ENCODE data around the gene PDE4D.

The PDE4D gene

GRCh38 chr5:59741599-59741998, 151.9 kb downstream of the PDE4D start:
- DNase-seq (ENCODE audit: low read depth in 2 of 2): no peak

DNA sequence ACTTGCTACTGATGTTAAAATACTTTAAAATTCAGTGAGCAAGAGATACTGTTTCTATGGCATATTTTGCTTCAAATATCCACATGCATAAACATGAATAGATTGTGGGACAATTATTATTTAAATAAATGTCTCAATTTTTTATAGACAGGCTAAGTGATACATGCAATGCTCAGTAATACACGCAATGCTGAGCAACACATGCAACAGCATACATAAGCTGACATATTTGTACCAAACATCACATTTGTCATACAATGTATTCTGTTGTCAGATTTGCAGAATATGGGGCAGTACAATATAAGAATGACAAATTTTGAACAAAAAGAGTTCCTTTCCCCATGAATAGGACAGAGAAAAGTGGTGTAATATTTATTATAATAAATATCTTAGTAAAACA, 155.5 kb downstream of the PDE4D start:
- no peak for DNase-seq (ENCODE audit: low read depth in 2 of 2)

GRCh38 chr5:59732806-59733205, 160.7 kb downstream of the PDE4D start:
- no peak for DNase-seq (ENCODE audit: low read depth in 2 of 2)

- no peak for DNase-seq (ENCODE audit: low read depth in 2 of 2)
Observed at GRCh38 chr5:59732301-59732700, 161.2 kb downstream of the PDE4D start.

DNA sequence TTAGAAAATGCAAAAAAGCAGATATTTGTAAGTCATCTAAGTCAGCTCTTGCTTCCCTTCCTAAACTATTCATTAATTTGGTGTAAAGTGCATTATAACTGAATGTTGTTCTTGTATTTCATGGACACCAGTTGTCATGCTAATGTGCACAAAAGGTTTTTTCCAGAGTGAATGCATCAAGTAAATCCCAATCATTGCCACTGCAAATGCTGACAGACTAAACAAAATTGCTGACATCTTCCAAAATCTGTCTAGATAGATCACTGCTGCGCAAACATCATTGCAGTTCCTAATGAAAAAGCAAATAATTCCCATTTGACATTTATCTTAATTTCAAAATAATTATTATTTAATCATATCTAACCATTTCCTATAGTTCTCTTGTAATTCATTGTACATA, 161.7 kb downstream of the PDE4D start:
- DNase-seq (ENCODE audit: low read depth in 2 of 2): no peak

DNA sequence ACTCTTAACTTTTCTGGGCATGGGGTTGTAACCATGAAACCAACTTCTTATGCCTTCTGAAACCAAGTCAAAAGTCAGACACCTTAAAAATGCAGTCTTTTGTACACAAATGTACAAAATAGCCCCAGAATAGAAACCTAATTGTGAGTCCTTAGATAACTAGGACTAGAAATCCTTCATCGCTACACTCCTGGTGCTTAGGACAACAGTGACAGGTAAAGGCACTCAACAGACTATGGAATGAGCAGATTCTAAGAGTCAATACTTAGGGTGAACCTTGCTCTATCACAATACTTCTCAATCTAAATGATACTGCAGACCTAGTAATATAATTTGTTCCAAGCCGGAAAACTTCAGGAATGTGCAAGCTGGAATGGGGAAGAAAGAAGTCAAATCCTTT, 163.7 kb downstream of the PDE4D start:
- no peak for DNase-seq (ENCODE audit: low read depth in 2 of 2)

- DNase-seq (ENCODE audit: low read depth in 2 of 2): no peak
Observed at GRCh38 chr5:59729357-59729756, 164.2 kb downstream of the PDE4D start.

GRCh38 chr5:59728356-59728755, 165.2 kb downstream of the PDE4D start:
- DNase-seq (ENCODE audit: low read depth in 2 of 2): no peak

DNA sequence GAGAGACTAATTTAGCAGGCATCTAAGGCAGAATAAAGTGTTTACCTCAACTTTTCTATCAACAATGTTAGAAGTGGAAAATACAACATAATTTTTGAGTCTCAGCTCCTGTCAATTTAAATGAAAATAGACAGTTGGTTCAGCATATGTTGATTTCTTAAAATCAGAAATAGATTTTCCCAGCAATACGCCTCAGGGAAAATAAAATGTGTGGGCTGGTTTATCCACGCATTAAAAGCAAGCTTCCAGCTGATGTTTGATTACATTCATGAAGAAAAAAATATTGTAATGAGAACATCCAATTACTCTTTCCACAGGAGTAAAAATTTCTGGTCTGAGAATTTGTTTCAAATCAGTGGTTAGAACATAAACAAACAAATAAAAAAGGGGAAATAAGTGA, 166.3 kb downstream of the PDE4D start:
- DNase-seq (ENCODE audit: low read depth in 2 of 2): no peak

DNA sequence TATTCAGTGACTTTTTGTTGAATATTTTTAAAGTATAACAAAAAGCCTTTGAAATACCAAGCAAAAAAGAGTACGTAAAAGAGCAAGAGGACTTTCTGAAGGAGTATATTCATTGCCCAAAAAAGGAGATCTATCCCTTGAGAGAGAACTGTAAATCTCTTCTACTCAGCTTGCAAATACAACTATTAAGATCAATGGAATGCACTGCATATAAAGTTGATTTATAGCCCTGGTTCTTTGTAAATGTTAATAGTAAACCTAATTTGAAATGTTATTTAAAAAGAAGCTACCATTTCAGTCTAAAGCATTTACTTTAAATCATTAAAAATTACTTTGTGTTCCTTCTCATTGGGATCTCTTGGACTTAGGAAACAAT, 168.1 kb downstream of the PDE4D start:
- DNase-seq (ENCODE audit: low read depth in 2 of 2): no peak

- no peak for DNase-seq (ENCODE audit: low read depth in 2 of 2)
Observed at GRCh38 chr5:59724482-59725391, 168.8 kb downstream of the PDE4D start.

GRCh38 chr5:59722874-59723273, 170.7 kb downstream of the PDE4D start:
- DNase-seq (ENCODE audit: low read depth in 2 of 2): no peak

DNA sequence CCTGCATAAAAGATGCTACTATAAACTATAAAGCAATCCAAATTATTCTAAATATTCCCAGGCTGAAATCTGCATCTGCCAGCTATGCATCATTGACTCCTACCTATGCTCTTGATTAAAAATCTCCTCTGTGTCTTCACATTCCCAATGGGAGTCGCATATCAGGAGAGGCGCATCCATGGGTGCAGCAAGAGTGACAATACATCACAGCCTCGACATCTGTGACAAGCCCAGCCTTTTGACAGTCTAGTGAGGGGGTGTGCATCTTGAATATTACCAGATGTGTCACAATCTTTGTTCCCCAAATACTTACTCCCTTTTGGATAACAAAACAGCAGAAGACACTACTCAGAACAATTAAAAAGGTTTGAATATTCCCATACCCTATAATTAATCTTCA, 171.8 kb downstream of the PDE4D start:
- no peak for DNase-seq (ENCODE audit: low read depth in 2 of 2)

- no peak for DNase-seq (ENCODE audit: low read depth in 2 of 2)
Observed at GRCh38 chr5:59720063-59720462, 173.5 kb downstream of the PDE4D start.

- DNase-seq (ENCODE audit: low read depth in 2 of 2): no peak
Observed at GRCh38 chr5:59716966-59717500, 176.5 kb downstream of the PDE4D start.

GRCh38 chr5:59716029-59716428, 177.5 kb downstream of the PDE4D start:
- no peak for DNase-seq (ENCODE audit: low read depth in 2 of 2)

DNA sequence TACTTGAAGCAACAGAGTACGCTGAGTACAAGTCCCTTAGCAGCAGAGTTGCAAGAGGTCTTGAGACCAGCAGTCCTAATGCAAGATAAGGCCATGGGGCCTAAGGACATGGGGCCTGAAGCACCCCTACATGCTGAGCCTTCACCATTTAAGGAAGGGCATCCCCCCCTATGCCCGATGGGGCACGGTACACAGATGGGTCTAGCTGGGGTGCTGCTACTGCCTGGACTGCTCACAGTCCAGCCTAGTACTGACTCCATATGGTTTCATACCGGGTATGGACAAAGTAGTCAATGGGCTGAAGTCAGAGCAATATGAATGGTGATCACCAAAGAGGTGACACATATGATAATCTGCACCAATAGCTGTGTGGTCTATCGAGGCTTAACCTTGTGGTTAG, 178.3 kb downstream of the PDE4D start:
- DNase-seq (ENCODE audit: low read depth in 2 of 2): no peak

DNA sequence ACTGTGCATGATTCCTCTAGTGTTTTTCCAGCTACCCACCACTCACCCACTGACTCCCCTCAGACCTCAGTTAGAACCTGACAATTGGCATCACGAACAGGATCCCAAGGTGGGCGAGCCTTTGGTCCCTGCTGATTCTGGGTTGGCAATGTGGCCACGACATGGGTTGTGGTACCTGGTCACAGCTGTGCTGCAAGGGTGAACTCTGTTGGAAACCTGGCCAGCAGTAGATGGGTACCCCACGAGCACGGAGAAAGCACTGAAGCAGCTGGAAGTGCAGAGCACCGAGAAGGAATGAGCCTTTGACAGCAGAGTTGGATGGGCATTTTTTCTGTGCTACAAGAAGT, 180.1 kb downstream of the PDE4D start:
- no peak for DNase-seq (ENCODE audit: low read depth in 2 of 2)

DNA sequence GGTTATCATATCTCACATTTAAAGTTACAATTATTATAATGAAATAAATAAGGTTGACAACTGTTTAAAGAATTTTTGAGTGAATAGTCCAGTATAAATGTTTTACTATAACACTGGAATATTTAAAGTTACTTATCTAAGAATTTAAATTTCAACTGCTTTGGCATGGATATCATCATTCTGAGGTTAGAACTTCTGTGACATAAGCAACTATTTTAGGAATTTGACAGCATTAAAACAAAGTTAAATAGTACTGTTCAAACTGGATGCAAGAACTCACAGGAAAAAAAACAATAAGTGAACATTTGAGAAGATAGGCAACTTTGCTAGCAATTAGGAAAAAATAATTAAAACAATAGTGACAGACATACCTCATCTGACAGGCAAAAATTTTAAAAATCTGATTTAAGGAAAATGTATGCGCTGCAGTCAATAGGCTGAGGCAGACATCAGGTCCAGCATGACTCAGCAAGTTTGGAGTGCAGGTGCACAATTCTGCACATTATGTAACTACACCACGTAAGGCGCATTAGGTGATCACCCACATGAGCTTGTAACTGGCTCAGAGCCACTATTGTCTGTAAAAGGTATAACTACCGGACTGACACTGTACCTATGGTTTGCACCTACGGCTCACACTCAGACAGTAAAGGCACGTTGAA, 180.6 kb downstream of the PDE4D start:
- DNase-seq (ENCODE audit: low read depth in 2 of 2): no peak

GRCh38 chr5:59711310-59711709, 182.2 kb downstream of the PDE4D start:
- DNase-seq (ENCODE audit: low read depth in 2 of 2): no peak

- no peak for DNase-seq (ENCODE audit: low read depth in 2 of 2)
Observed at GRCh38 chr5:59709846-59710245, 183.7 kb downstream of the PDE4D start.

- no peak for DNase-seq (ENCODE audit: low read depth in 2 of 2)
Observed at GRCh38 chr5:59709346-59709821, 184.1 kb downstream of the PDE4D start.

DNA sequence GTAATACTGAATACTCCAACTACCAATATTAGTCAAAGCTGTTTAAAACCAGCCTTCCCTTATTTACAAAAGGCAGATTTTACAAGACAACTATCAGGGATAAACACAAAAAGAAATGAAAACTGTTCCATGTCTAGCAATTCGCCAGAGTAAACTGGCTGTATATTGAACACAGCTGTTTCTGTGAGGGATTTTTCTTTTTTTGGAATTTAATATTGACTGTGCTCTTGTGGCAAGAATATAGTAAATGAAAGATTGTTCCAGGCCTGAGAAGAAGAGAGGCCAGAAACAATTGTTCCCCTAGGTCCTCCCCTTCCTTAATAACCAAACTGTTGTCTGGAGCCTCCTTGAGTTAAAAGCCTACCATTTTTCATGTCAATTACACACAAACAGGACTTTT, 188.6 kb downstream of the PDE4D start:
- DNase-seq (ENCODE audit: low read depth in 2 of 2): no peak
